HCT116 (cell line): ENCODE measurements around the gene ACMSD. TPM values are rescaled to one million over a fixed set of nuclear protein-coding genes. Genes with fewer than 3 reads are reported as not detected.

Source experiments
- ATAC-seq: fragments of 200-7000 bp; cut with Tn5 transposase; 2 replicates; pipeline ENCODE4 v1.9.1; 2020; ENCODE audit warnings: mild to moderate bottlenecking, moderate library complexity
- BruUV-seq: library from RNA; stranded (reverse); fragments of 400-500 nt; replicated peaks from 2 replicates; lab custom pipeline; 2021; lab: Mats Ljungman, UMichigan
- CTCF ChIA-PET: fragments of 300-600 bp; sonication (Branson Sonifier 250); formaldehyde crosslinking; loops from one replicate; lab custom pipeline; 2021; ENCODE audit warnings: antibody characterized with exemption; lab: Charles Lee
- POLR2A ChIA-PET: fragments of 300-600, 350-600 bp; sonication (Branson Sonifier 250); formaldehyde crosslinking; loops from one replicate; lab custom pipeline; 2021; ENCODE audit warnings: antibody characterized with exemption; lab: Charles Lee
- RAD21 ChIA-PET, 2 experiments: fragments of 300-600 bp; sonication (Branson Sonifier 250); formaldehyde crosslinking; loops; one replicate each; lab custom pipeline; 2023; ENCODE audit warnings: low total read pairs in 2 of 2; ENCODE audit not compliant: uncharacterized antibody in 2 of 2, unreplicated experiment in 2 of 2, low non-redundant PET in 1 of 2; lab: Charles Lee
- DNase-seq: peaks from one replicate; pipeline ENCODE4 v3.0.0-alpha.2; 2010; ENCODE audit warnings: low read depth, low spot score
- H2AFZ ChIP-seq: fragments of 200-600 bp; shearing (Covaris generic), sonication (generic); 2 replicates; pipeline ENCODE4 v1.6.1; 2017; ENCODE audit warnings: low read depth, mixed run types, mixed read lengths, antibody characterized with exemption, low read length; ENCODE audit not compliant: poor library complexity, severe bottlenecking
- H3K27ac ChIP-seq: 2 replicates; pipeline ENCODE4 v1.5.1; 2012; ENCODE audit warnings: low read depth, low read length
- H3K27me3 ChIP-seq: fragments of 200-600 bp; sonication (generic); 2 replicates; pipeline ENCODE4 v1.6.1; 2016; ENCODE audit warnings: mixed run types, low read length, mixed read lengths; ENCODE audit not compliant: insufficient read depth
- H3K36me3 ChIP-seq, 2 experiments: fragments of 200-500 bp in 1 of 2; fragments of 200-600 bp in 1 of 2; sonication (Bioruptor generic) in 1 of 2; sonication (generic) in 1 of 2; 2 replicates each; pipeline versions ENCODE4 v1.5.1 to v1.6.1; 2014 to 2016; ENCODE audit warnings: low read length in 2 of 2, inconsistent platforms in 1 of 2, mixed read lengths in 1 of 2, mixed run types in 1 of 2; ENCODE audit not compliant: insufficient read depth in 2 of 2, control insufficient read depth in 1 of 2
- H3K4me1 ChIP-seq, 2 experiments: fragments of 200-600 bp in 1 of 2; sonication (generic) in 1 of 2; 2 replicates each; pipeline versions ENCODE4 v1.5.1 to v1.6.1; 2012 to 2017; ENCODE audit warnings: low read length in 2 of 2, inconsistent platforms in 1 of 2, mild to moderate bottlenecking in 1 of 2, mixed read lengths in 1 of 2, mixed run types in 1 of 2, moderate library complexity in 1 of 2; ENCODE audit not compliant: insufficient read depth in 2 of 2, control insufficient read depth in 1 of 2
- H3K4me2 ChIP-seq: fragments of 200-600 bp; sonication (generic); 2 replicates; pipeline ENCODE4 v1.6.1; 2017; ENCODE audit warnings: mixed run types, low read length, mixed read lengths
- H3K4me3 ChIP-seq, 2 experiments: fragments of 200-600 bp in 1 of 2; sonication (generic) in 1 of 2; replicated peaks in 1 of 2; 2 replicates each; pipeline ENCODE4 v1.5.1; 2011 to 2016; ENCODE audit warnings: low read length in 2 of 2, control low read depth in 1 of 2, low read depth in 1 of 2, mild to moderate bottlenecking in 1 of 2, mixed read lengths in 1 of 2, mixed run types in 1 of 2
- H3K79me2 ChIP-seq: fragments of 200-600 bp; sonication (generic); 2 replicates; pipeline ENCODE4 v1.6.1; 2017; ENCODE audit warnings: mild to moderate bottlenecking, mixed run types, low read length, moderate library complexity, mixed read lengths; ENCODE audit not compliant: insufficient read depth
- H3K9ac ChIP-seq: fragments of 200-600 bp; sonication (generic); 2 replicates; pipeline ENCODE4 v1.6.1; 2016; ENCODE audit warnings: low read length, mixed read lengths
- H3K9me2 ChIP-seq: fragments of 200-600 bp; sonication (generic), shearing (Covaris generic); 2 replicates; pipeline ENCODE4 v1.6.1; 2017; ENCODE audit warnings: mixed run types, mild to moderate bottlenecking, moderate library complexity; ENCODE audit not compliant: insufficient read depth
- H3K9me3 ChIP-seq, 2 experiments: fragments of 200-500 bp in 1 of 2; fragments of 200-600 bp in 1 of 2; sonication (Bioruptor generic) in 1 of 2; sonication (generic) in 1 of 2; 2 replicates each; pipeline ENCODE4 v1.6.1; 2014 to 2017; ENCODE audit warnings: low read length in 2 of 2, mixed read lengths in 2 of 2, inconsistent platforms in 1 of 2, low read depth in 1 of 2, mild to moderate bottlenecking in 1 of 2, mixed run types in 1 of 2, moderate library complexity in 1 of 2; ENCODE audit not compliant: control insufficient read depth in 1 of 2, insufficient read depth in 1 of 2
- H4K20me1 ChIP-seq: fragments of 200-600 bp; sonication (generic), shearing (Covaris generic); 2 replicates; pipeline ENCODE4 v1.6.1; 2017; ENCODE audit warnings: mixed run types, mild to moderate bottlenecking, moderate library complexity; ENCODE audit not compliant: insufficient read depth
- CBX3 ChIP-seq: IDR thresholded peaks from 2 replicates; pipeline ENCODE4 v1.6.1; 2012; ENCODE audit warnings: low read depth
- CEBPB ChIP-seq: IDR thresholded peaks from 2 replicates; pipeline ENCODE4 v1.6.1; 2012; ENCODE audit warnings: low read depth
- CTCF ChIP-seq, 3 experiments: fragments of 200-600 bp in 1 of 3; sonication (generic) in 1 of 3; IDR thresholded peaks in 2 of 3; conservative IDR thresholded peaks in 1 of 3; 2 replicates each; pipeline ENCODE4 v1.5.1; 2012 to 2017; ENCODE audit warnings: low read depth in 2 of 3, low read length in 2 of 3, antibody characterized with exemption in 1 of 3, borderline replicate concordance in 1 of 3, control low read depth in 1 of 3, mild to moderate bottlenecking in 1 of 3, mixed read lengths in 1 of 3, mixed run types in 1 of 3, moderate library complexity in 1 of 3; ENCODE audit not compliant: insufficient read depth in 1 of 3
- EZH2 ChIP-seq: fragments of 200-600 bp; sonication (generic); IDR thresholded peaks from 2 replicates; pipeline ENCODE4 v1.6.1; 2017; ENCODE audit warnings: antibody characterized with exemption, mixed run types
- EZH2phosphoT487 ChIP-seq: fragments of 200-600 bp; IDR thresholded peaks from 2 replicates; pipeline ENCODE4 v1.6.1; 2018; ENCODE audit warnings: antibody characterized with exemption, borderline replicate concordance
- JUND ChIP-seq: IDR thresholded peaks from 2 replicates; pipeline ENCODE4 v1.6.1; 2012
- POLR2A ChIP-seq: IDR thresholded peaks from 2 replicates; pipeline ENCODE4 v1.7.0; 2011; ENCODE audit warnings: borderline replicate concordance; ENCODE audit not compliant: insufficient read depth, insufficient read length; ENCODE audit errors: extremely low read depth
- POLR2AphosphoS5 ChIP-seq: IDR thresholded peaks from 2 replicates; pipeline ENCODE4 v1.6.1; 2011; ENCODE audit warnings: mild to moderate bottlenecking, low read depth, low read length, moderate library complexity
- RAD21 ChIP-seq: IDR thresholded peaks from 2 replicates; pipeline ENCODE4 v1.6.1; 2012; ENCODE audit warnings: low read depth, mild to moderate bottlenecking
- SIN3A ChIP-seq: IDR thresholded peaks from 2 replicates; pipeline ENCODE4 v1.6.1; 2012; ENCODE audit warnings: low read depth
- SP1 ChIP-seq: IDR thresholded peaks from 2 replicates; pipeline ENCODE4 v1.6.1; 2012; ENCODE audit warnings: low read depth
- SRF ChIP-seq: IDR thresholded peaks from 2 replicates; pipeline ENCODE4 v1.6.1; 2012; ENCODE audit warnings: low read depth
- TCF7L2 ChIP-seq: IDR thresholded peaks from 2 replicates; pipeline ENCODE4 v1.7.0; 2011; ENCODE audit warnings: borderline replicate concordance, inconsistent platforms; ENCODE audit not compliant: insufficient read depth, insufficient read length; ENCODE audit errors: extremely low read depth
- intact Hi-C: fragments of 100-400 bp; cut with micrococcal nuclease; formaldehyde crosslinking; loops from 2 replicates; pipeline ENCODE4 v1.10.0; 2022
- total RNA-seq: library from RNA; stranded (reverse); gene quantifications from one replicate; pipeline ENCODE4 v1.2.1, GENCODE V29; 2021; ENCODE audit not compliant: unreplicated experiment
- TF ChIP-seq, protein P1 (sequence below): IDR thresholded peaks from 2 replicates; pipeline ENCODE4 v1.6.1; 2012

ACMSD gene
- total RNA-seq, 1 experiment from 2014 or later = not detected

GRCh38 chr2:134882773-134883172 lies 44.4 kb downstream of the ACMSD start:
- Histone ChIP-seq H3K9me2 (no peaks in the 10 kb centered on the region), H3K9ac (no peak overlapping the region), H2AFZ (no peak overlapping the region), H3K4me1 (no peaks in the 10 kb centered on the region), H3K9me3 (no peaks in the 10 kb centered on the region), H3K4me2 (no peak overlapping the region), H3K27me3 (no peaks in the 10 kb centered on the region), H3K4me3 (no peak overlapping the region), H3K79me2 (no peaks in the 10 kb centered on the region), H3K27ac (no peak overlapping the region), H3K36me3 (no peaks in the 10 kb centered on the region), H4K20me1 (no peaks in the 10 kb centered on the region)
- ChIA-PET CTCF (no interaction called here), RAD21 (interaction anchor here in 1 of 2 experiments (0.7 kb wide), 1 partner anchor 15 kb away, joined by 3 read pairs; no protein-coding TSS in a partner anchor), POLR2A (no interaction called here)
- intact Hi-C loops = no loop called here
- BruUV-seq = no TSS peak
- TF ChIP-seq JUND (no peak), POLR2A (no peak), CEBPB (no peak), SIN3A (no peak), CTCF (IDR thresholded peaks at IDR 0.05 in 2 of 3, conservative IDR thresholded peaks at IDR 0.05 in 1 of 3; ENCODE audit: borderline replicate concordance in 1 of 3, insufficient read depth in 1 of 3, low read depth in 2 of 3, low read length in 2 of 3) (no peak), EZH2phosphoT487 (no peak), TCF7L2 (no peak), CBX3 (no peak), SP1 (no peak), RAD21 (no peak), POLR2AphosphoS5 (no peak), SRF (no peak), EZH2 (no peak)
- TF ChIP-seq, protein P1, sequence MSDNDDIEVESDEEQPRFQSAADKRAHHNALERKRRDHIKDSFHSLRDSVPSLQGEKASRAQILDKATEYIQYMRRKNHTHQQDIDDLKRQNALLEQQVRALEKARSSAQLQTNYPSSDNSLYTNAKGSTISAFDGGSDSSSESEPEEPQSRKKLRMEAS = no peak
- no peak for ATAC-seq
- no peak for DNase-seq
